Transverse colon (tissue), 4 donors: ENCODE data around the gene MLH3. TPM values are rescaled to one million over a fixed set of nuclear protein-coding genes. Genes with fewer than 3 reads are reported as not detected.

Source experiments
- DNase-seq: peaks from one replicate; pipeline ENCODE4 v3.0.0-alpha.2; 2019
- H3K27ac ChIP-seq, 4 donors: fragments of 200-600 bp; sonication (generic); 2 replicates each; pipeline ENCODE4 v1.5.1; 2016 to 2018; ENCODE audit warnings: inconsistent platforms in 4 of 4
- H3K27me3 ChIP-seq: fragments of 200-600 bp; sonication (generic); 2 replicates; pipeline ENCODE4 v1.5.1; 2017; ENCODE audit warnings: inconsistent platforms
- H3K36me3 ChIP-seq, 4 donors: fragments of 200-600 bp; sonication (generic); 2 replicates each; pipeline ENCODE4 v1.5.1; 2017 to 2019; ENCODE audit warnings: inconsistent platforms in 4 of 4
- H3K4me1 ChIP-seq, 4 donors: fragments of 200-600 bp; sonication (generic); 2 replicates each; pipeline ENCODE4 v1.5.1; 2017 to 2020; ENCODE audit warnings: inconsistent platforms in 4 of 4
- H3K4me3 ChIP-seq, 4 donors: fragments of 200-600 bp; sonication (generic); 1 replicate in 1 of 4; 2 replicates in 3 of 4; pipeline versions ENCODE4 v1.5.1 to v1.6.1; 2017 to 2019; ENCODE audit warnings: inconsistent platforms in 4 of 4
- H3K9me3 ChIP-seq, 2 donors: fragments of 200-600 bp; sonication (generic); 2 replicates each; pipeline ENCODE4 v1.5.1; 2017 to 2019; ENCODE audit warnings: inconsistent platforms in 2 of 2
- CTCF ChIP-seq, 5 experiments: fragments of 200-600 bp in 3 of 5; fragments of 450-650 bp in 2 of 5; sonication (generic) in 3 of 5; IDR thresholded peaks; 1 replicate in 2 of 5; 2 replicates in 3 of 5; pipeline ENCODE4 v1.5.1; 2016 to 2017; ENCODE audit warnings: antibody characterized with exemption in 5 of 5, inconsistent platforms in 3 of 5, mild to moderate bottlenecking in 2 of 5, moderate library complexity in 1 of 5
- EP300 ChIP-seq: sonication (generic); formaldehyde crosslinking; IDR thresholded peaks from one replicate; pipeline ENCODE4 v1.6.1; 2017; ENCODE audit warnings: antibody characterized with exemption, low read depth
- POLR2A ChIP-seq: fragments of 450-650 bp; IDR thresholded peaks from one replicate; pipeline ENCODE4 v1.6.1; 2016; ENCODE audit warnings: antibody characterized with exemption, mild to moderate bottlenecking, moderate library complexity
- POLR2AphosphoS5 ChIP-seq, 3 donors: sonication (generic); formaldehyde crosslinking; IDR thresholded peaks; one replicate each; pipeline ENCODE4 v1.6.1; 2016; ENCODE audit warnings: antibody characterized with exemption in 3 of 3
- WGBS, 2 donors: methylation state at CpG; one replicate each; pipeline ENCODE4 v1.1.5; 2018; ENCODE audit warnings: low coverage in 1 of 2; 5-methylcytosine and 5-hydroxymethylcytosine counted together
- in situ Hi-C, 4 donors: fragments of 200-750 bp; cut with MboI; loops; one replicate each; pipeline versions ENCODE4 v1.15.0 to v1.15.1; 2017; ENCODE audit warnings: low sequenced_read_pairs in 3 of 4, low pct_ligation_motif_present in 1 of 4, low pct_unique_long_range_greater_than_20kb in 1 of 4
- intact Hi-C: fragments of 100-400 bp; cut with DNase I; formaldehyde crosslinking; loops from one replicate; pipeline ENCODE4 v1.15.1; 2023; ENCODE audit warnings: low total_unique reads
- total RNA-seq, 4 donors: library from RNA; depleted of rRNA; stranded (reverse); fragments of >200 nt; gene quantifications; one replicate each; pipeline ENCODE4 v1.1.0, GENCODE V29; 2016

Gene MLH3
- total RNA-seq, 4 donors from 2014 or later, result 24.5 to 58.3 (median 42.5) TPM

- Histone ChIP-seq H3K9me3 (no peaks in the 10 kb centered on the region), H3K27ac (no peak overlapping the region), H3K4me1 (peaks cover 0 to 6% (median 0%) of the 10 kb centered on the region in 4 donors), H3K36me3 (peaks cover 0 to 52% (median 14%) of the 10 kb centered on the region in 4 donors), H3K4me3 (no peak overlapping the region), H3K27me3 (no peaks in the 10 kb centered on the region)
- intact Hi-C loops, result no loop called here
- in situ Hi-C loops, result no loop called here
- no peak for DNase-seq
- no peak for TF ChIP-seq POLR2A
- TF ChIP-seq EP300, result no peak
- TF ChIP-seq POLR2AphosphoS5 (IDR thresholded peaks at IDR 0.05), result no peak
- no peak for TF ChIP-seq CTCF (IDR thresholded peaks at IDR 0.05)
- 0% methylated on average over 1 of the region's 1 CpG for WGBS, 2 donors
Observed at GRCh38 chr14:75030147-75030546, 21.1 kb downstream of the MLH3 start.

GRCh38 chr14:75025876-75026275 is 25.4 kb downstream of the MLH3 start:
- Histone ChIP-seq H3K36me3 (peaks cover 0 to 45% (median 10%) of the 10 kb centered on the region in 4 donors), H3K4me3 (no peak overlapping the region), H3K27ac (peak overlapping the region in 2 of 4 donors; percentile 62 to 63), H3K27me3 (no peaks in the 10 kb centered on the region), H3K4me1 (peaks cover 0 to 20% (median 7%) of the 10 kb centered on the region in 4 donors), H3K9me3 (no peaks in the 10 kb centered on the region)
- no peak for DNase-seq
- TF ChIP-seq POLR2AphosphoS5 (IDR thresholded peaks at IDR 0.05) (no peak), EP300 (no peak), CTCF (IDR thresholded peaks at IDR 0.05) (no peak), POLR2A (no peak)
- in situ Hi-C loops (no loop called here), intact Hi-C loops (no loop called here)
- 89 to 94% methylated on average over 2 of the region's 2 CpGs for WGBS, 2 donors

- WGBS, 2 donors, result 47 to 71% methylated on average over 1 to 4 of the region's 4 CpGs
- in situ Hi-C loops, result no loop called here
- H3K4me1 ChIP-seq, result peaks cover 0 to 20% (median 7%) of the 10 kb centered on the region in 4 donors
- H3K27ac ChIP-seq, result peak overlapping the region; percentile 4 to 63 (median 44)
- peaks cover 0 to 43% (median 10%) of the 10 kb centered on the region in 4 donors for H3K36me3 ChIP-seq
- H3K9me3 ChIP-seq, result no peaks in the 10 kb centered on the region
- no peaks in the 10 kb centered on the region for H3K27me3 ChIP-seq
- peak; percentile 20 for DNase-seq
- intact Hi-C loops, result no loop called here
- TF ChIP-seq CTCF (IDR thresholded peaks at IDR 0.05) (no peak), POLR2A (no peak), EP300 (no peak), POLR2AphosphoS5 (IDR thresholded peaks at IDR 0.05) (no peak)
- no peak overlapping the region for H3K4me3 ChIP-seq
Observed at GRCh38 chr14:75025082-75025481, 26.2 kb downstream of the MLH3 start.

GRCh38 chr14:75023108-75023507 is 28.2 kb downstream of the MLH3 start:
- H3K36me3 ChIP-seq, result peaks cover 0 to 38% (median 10%) of the 10 kb centered on the region in 4 donors
- TF ChIP-seq POLR2AphosphoS5 (IDR thresholded peaks at IDR 0.05) (no peak), CTCF (IDR thresholded peaks at IDR 0.05) (peak in 1 of 5 experiments; percentile 0)
- H3K27ac ChIP-seq, result no peak overlapping the region

More at GRCh38 chr14:75023108-75023507, 28.2 kb downstream of the MLH3 start:
- peaks cover 0 to 22% (median 9%) of the 10 kb centered on the region in 4 donors for H3K4me1 ChIP-seq
- H3K27me3 ChIP-seq, result no peaks in the 10 kb centered on the region
- no peak overlapping the region for H3K4me3 ChIP-seq
- WGBS, 2 donors, result 33 to 45% methylated on average over 1 of the region's 1 CpG
- intact Hi-C loops, result no loop called here
- in situ Hi-C loops, result no loop called here
- no peak for DNase-seq
- H3K9me3 ChIP-seq, result no peaks in the 10 kb centered on the region
